ENCODE results near the gene F13A1.

The F13A1 gene

DNA sequence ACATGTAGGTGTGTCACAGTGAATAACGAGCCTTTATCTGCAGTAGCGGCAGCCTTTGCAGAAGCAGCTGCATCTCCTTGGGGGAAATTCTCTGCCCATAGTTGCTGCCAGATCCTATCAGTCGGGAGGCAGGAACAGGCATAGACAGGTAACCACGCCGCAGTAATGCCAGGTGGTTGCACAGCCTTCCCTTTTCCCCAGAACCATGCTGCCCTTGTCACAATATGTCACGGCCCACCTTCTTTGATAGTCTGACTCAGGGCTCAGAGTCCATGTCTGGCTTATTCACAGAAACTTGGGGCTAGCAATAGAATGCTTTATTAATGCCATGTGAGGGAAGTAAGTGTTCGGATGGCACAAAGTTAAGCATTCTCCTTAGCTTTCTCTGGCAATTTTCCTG lies 76.6 kb downstream of the F13A1 start:
- no peak for DNase-seq (ENCODE audit: low spot score)

DNA sequence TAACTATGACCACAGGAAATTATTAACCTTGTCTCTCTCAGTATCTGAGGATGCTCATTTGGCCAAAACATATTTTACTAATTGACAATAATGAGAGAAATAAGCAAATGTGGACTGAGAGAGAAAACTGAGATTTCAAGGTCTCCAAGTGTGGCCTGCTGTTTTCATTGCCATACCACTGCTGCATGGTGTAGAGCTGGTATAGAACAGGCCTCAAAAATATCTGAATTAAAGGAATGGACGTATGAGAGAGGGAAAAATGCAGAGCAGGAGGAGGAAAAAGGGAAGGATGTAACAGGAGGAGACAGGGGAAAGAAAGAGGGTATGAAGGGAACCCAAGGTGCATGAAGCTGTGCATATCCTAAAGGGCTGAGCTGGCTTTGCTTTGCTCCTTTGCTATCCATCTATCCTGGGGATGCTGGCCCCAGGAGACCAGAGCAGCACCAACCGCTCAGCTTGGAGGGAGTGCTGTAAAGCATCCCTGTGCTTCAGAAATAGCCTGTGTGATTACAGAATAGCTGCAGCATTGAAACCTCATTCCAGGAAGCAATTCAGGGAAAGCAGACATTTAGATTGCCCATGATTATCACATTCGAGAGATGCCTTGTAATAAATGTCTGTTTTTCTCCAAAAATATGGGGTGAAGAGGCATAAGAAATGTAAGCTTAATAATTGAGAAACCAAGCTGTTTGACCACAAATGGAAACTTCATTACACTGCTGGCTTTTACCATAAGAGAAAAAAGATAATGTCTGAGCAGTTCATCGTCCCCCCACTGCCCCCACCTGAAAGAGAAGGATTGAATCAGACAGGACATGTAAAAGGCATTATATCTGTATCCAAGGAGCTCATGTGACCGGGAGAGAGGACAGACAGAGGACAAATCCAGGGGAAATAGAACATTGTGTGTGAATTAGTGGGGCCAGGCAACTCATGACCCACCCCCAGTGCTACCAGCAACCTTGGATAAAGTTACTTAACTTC lies 80.6 kb downstream of the F13A1 start:
- DNase-seq (ENCODE audit: low spot score), result no peak

DNA sequence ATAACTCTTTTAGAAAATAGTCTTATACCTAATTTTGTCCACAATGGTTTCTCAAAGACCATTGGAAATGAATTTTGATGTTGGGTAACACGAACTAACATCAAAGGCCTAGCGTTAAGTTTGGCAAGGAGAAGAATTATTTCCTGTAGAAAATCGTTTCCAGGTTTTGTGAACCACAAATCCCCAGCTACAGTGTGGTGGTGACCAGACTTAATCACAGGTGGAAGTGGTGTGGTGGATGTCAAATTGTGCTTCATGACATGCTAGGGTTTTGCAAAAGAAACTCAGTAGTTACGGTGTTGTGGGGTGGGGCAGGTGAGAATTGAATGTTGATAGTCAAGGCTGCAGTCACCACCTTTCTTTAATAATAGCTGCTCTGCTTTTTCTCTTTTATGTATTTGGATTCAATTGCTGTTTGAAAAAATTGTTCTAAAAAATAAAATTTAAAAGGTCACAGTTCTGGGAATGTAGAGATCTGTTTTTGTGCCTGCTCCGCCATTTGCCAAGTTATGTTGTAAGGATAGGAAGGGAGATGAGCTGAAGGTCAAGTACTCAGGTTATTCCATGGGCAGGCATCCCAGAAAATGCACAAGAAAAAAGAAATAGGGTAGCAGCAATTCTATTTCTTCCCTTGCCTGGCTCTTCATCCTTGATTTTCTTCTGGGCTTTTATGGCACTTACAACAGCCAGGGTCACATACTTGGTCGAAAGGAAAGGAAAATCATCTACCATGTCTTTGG lies 83.6 kb downstream of the F13A1 start:
- no peak for DNase-seq (ENCODE audit: low spot score)

GRCh38 chr6:6235786-6236185 lies 84.7 kb downstream of the F13A1 start:
- no peak for DNase-seq (ENCODE audit: low spot score)

- no peak for DNase-seq (ENCODE audit: low spot score)
Measured at GRCh38 chr6:6234963-6235362, 85.5 kb downstream of the F13A1 start.

DNA sequence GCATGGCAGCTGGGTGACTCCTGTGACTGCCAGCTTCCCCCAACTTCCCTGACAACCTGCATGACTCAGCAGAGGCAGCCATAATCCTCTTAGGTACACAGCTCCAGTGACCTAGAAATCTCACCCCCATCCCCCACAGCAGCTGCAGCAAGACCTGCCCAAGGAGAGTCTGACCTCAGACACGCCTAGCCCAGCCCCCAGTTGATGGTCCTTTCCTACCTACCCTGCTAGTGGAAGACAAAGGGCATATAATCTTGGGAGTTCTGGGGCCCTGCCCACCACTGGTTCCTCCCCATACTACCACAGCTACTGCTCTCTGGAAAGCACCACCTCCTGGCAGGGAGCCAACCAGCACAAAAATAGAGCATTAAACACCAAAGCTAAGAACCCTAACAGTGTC lies 90.2 kb downstream of the F13A1 start:
- DNase-seq (ENCODE audit: low spot score), result no peak

GRCh38 chr6:6227896-6228295 lies 92.6 kb downstream of the F13A1 start:
- DNase-seq (ENCODE audit: low spot score), result no peak

GRCh38 chr6:6225885-6226529 lies 94.5 kb downstream of the F13A1 start:
- DNase-seq (ENCODE audit: low spot score), result no peak

- no peak for DNase-seq (ENCODE audit: low spot score)
Measured at GRCh38 chr6:6224933-6225486, 95.5 kb downstream of the F13A1 start.

- DNase-seq (ENCODE audit: low spot score), result no peak
Measured at GRCh38 chr6:6221787-6222535, 98.5 kb downstream of the F13A1 start.

GRCh38 chr6:6220718-6221117 lies 99.7 kb downstream of the F13A1 start:
- DNase-seq (ENCODE audit: low spot score), result no peak

DNA sequence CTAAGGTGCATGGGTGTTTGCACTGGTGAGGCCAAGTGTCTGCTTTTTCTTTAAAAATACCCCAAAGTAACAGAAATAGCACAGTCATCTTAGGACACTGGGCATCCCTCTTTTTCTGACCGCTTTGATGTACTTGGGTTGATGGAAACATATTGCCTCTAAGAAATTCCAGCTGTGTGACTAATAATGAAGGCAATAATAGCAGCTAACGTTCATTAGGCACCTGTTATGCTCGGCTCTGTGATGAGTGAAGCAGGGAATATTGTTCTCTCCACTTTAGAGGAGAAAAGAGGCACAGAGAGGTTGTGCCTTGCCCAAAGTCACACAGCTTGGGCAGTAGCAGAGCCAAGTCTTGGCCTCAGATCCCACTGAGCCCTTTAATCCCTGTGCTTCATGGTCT lies 100.7 kb downstream of the F13A1 start:
- no peak for DNase-seq (ENCODE audit: low spot score)

- DNase-seq (ENCODE audit: low spot score), result no peak
Measured at GRCh38 chr6:6218759-6219085, 101.7 kb downstream of the F13A1 start.

GRCh38 chr6:6217855-6218758 lies 102.4 kb downstream of the F13A1 start:
- no peak for DNase-seq (ENCODE audit: low spot score)

DNA sequence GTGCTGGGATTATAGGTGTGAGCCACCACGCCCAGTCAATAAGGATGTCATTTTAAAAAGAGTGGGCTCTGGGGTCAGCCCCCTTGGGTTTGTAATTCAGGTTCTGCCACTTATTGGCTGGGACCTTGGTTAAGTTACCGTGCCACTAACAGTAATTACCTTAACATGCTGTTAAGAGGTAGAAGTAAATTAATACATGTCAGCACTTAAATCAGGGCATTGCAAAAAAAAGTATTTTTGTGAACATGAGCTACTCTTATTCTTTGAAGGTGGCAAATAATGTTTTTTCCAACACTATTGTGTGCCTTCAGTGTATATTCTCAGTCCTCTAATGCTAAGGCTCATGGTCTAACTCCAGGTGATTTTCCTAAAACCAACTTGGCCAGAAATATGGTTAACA lies 109.5 kb downstream of the F13A1 start:
- no peak for DNase-seq (ENCODE audit: low spot score)

- no peak for DNase-seq (ENCODE audit: low spot score)
Measured at GRCh38 chr6:6202886-6203285, 117.6 kb downstream of the F13A1 start.

- DNase-seq (ENCODE audit: low spot score), result no peak
Measured at GRCh38 chr6:6201200-6201599, 119.3 kb downstream of the F13A1 start.

GRCh38 chr6:6199678-6200077 lies 120.8 kb downstream of the F13A1 start:
- no peak for DNase-seq (ENCODE audit: low spot score)

DNA sequence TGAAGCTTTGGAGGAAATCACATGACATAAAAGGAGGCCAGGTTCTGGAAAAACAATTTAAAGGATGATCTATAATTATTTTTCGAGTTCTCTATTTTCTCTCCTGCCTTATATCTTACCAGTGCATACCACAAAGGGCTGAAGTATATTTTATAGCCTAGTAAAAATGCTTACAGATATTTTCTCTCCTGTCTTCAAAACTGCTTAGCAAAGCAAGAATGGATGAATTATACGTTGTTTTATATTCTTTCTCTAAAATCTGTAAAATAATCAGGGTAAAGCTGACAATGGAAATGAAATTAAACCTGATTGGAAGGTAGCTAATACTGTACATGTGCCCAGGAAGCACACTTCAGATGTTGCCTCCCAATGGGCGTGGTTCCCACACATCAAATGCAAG lies 123.7 kb downstream of the F13A1 start:
- DNase-seq (ENCODE audit: low spot score), result no peak

GRCh38 chr6:6195080-6195479 lies 125.4 kb downstream of the F13A1 start:
- DNase-seq (ENCODE audit: low spot score), result no peak
